SU-DHL-6 (cell line): Measurements from ENCODE around the gene CINP.
"Not testable (repeated sequence)": the region's sequence is repeated elsewhere in the genome, so short reads cannot be mapped to it uniquely, and the experiment has no call there.

Experiments
- CTCF ChIP-seq: fragments of 200-600 bp; sonication (generic); IDR thresholded peaks from one replicate; pipeline ENCODE4 v1.5.1; 2017; ENCODE audit warnings: antibody characterized with exemption, mild to moderate bottlenecking, low read length, moderate library complexity; ENCODE audit not compliant: insufficient read depth, poor library complexity, severe bottlenecking
- EZH2phosphoT487 ChIP-seq: fragments of 200-600 bp; sonication (generic), shearing (Covaris generic); conservative IDR thresholded peaks from 2 replicates; pipeline ENCODE4 v1.6.1; 2018; ENCODE audit warnings: mild to moderate bottlenecking, antibody characterized with exemption, low read length, moderate library complexity, mixed read lengths

DNA sequence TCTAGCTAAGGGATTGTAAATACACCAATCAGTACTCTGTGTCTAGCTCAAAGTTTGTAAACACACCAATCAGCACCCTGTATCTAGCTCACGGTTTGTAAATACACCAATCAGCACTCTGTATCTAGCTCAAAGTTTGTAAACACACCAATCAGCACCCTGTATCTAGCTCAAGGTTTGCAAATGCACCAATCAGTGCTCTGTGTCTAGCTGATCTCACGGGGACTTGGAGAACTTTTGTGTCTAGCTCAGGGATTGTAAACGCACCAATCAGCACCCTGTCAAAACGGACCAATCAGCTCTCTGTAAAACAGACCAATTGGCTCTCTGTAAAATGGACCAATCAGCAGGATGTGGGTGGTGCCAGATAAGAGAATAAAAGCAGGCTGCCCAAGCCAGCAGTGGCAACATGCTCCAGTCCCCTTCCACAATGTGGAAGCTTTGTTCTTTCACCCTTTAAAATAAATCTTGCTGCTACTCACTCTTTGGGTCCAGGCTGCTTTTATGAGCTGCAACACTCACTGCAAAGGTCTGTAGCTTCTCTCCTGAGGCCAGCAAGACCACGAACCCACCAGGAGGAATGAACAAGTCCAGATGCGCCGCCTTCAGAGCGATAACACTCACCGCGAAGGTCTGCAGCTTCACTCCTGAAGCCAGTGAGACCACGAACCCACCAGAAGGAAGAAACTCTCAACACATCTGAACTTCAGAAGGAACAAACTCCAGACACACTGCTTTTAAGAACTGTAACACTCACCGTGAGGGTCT is 64.2 kb downstream of the CINP start:
- TF ChIP-seq CTCF, EZH2phosphoT487: not testable (repeated sequence)
